IMR-90 (cell line): ENCODE data around the gene SP140L. TPM values are rescaled to one million over a fixed set of nuclear protein-coding genes. Genes with fewer than 3 reads are reported as not detected.

Experiments used
- ATAC-seq: fragments of 200-7000 bp; cut with Tn5 transposase; 2 replicates; pipeline ENCODE4 v1.9.1; 2020; ENCODE audit warnings: low read depth, mild to moderate bottlenecking, moderate library complexity
- BruUV-seq: library from RNA; stranded (reverse); fragments of 400-500 nt; replicated peaks from 2 replicates; lab custom pipeline; 2021; lab: Mats Ljungman, UMichigan
- CTCF ChIA-PET: fragments of 300-600 bp; formaldehyde crosslinking; extraction: SDS; loops from one replicate; lab custom pipeline; 2021; ENCODE audit warnings: antibody characterized with exemption; lab: Yijun Ruan, JAX
- POLR2A ChIA-PET: fragments of 300-600 bp; sonication (Branson Sonifier 250); formaldehyde crosslinking; loops from one replicate; lab custom pipeline; 2022; ENCODE audit warnings: antibody characterized with exemption; ENCODE audit not compliant: unreplicated experiment; lab: Charles Lee
- DNase-seq: peaks from one replicate; pipeline ENCODE4 v3.0.0; 2013
- H2AFZ ChIP-seq: replicated peaks from 2 replicates; pipeline ENCODE3; 2013; ENCODE audit warnings: low read length, mild to moderate bottlenecking; ENCODE audit not compliant: poor library complexity
- H2AK5ac ChIP-seq: 2 replicates; pipeline ENCODE4 v1.6.1; 2013; ENCODE audit warnings: low read depth, low read length, inconsistent platforms
- H2AK9ac ChIP-seq: replicated peaks from 2 replicates; pipeline ENCODE3; 2013; ENCODE audit warnings: mild to moderate bottlenecking, low read depth, low read length, moderate library complexity; ENCODE audit not compliant: poor library complexity
- H2BK120ac ChIP-seq: 2 replicates; pipeline ENCODE4 v1.6.1; 2013; ENCODE audit warnings: low read depth, low read length, inconsistent platforms
- H2BK15ac ChIP-seq: 3 replicates; pipeline ENCODE4 v1.6.1; 2013; ENCODE audit warnings: low read depth, low read length, inconsistent platforms
- H2BK20ac ChIP-seq: 2 replicates; pipeline ENCODE4 v1.6.1; 2013; ENCODE audit warnings: low read depth, mild to moderate bottlenecking, inconsistent platforms, low read length, moderate library complexity
- H2BK5ac ChIP-seq: 2 replicates; pipeline ENCODE4 v1.6.1; 2013; ENCODE audit warnings: mild to moderate bottlenecking, low read depth, low read length, inconsistent platforms; ENCODE audit not compliant: poor library complexity, severe bottlenecking
- H3K14ac ChIP-seq: replicated peaks from 2 replicates; pipeline ENCODE4 v1.6.1; 2013; ENCODE audit warnings: low read depth, low read length, inconsistent platforms
- H3K18ac ChIP-seq: 2 replicates; pipeline ENCODE4 v1.6.1; 2013; ENCODE audit warnings: low read depth, low read length, control low read depth
- H3K23ac ChIP-seq: 2 replicates; pipeline ENCODE4 v1.6.1; 2013; ENCODE audit warnings: low read depth, low read length, inconsistent platforms
- H3K27ac ChIP-seq: 2 replicates; pipeline ENCODE4 v1.5.1; 2013; ENCODE audit warnings: mild to moderate bottlenecking, control low read depth, low read length; ENCODE audit not compliant: insufficient read depth
- H3K27me3 ChIP-seq: 2 replicates; pipeline ENCODE4 v1.6.1; 2013; ENCODE audit warnings: low read length; ENCODE audit not compliant: control insufficient read depth, insufficient read depth
- H3K36me3 ChIP-seq: 2 replicates; pipeline ENCODE4 v1.6.1; 2013; ENCODE audit warnings: low read length, mixed read lengths; ENCODE audit not compliant: control insufficient read depth, insufficient read depth
- H3K4ac ChIP-seq: 2 replicates; pipeline ENCODE4 v1.6.1; 2013; ENCODE audit warnings: low read depth, low read length, inconsistent platforms
- H3K4me1 ChIP-seq: 2 replicates; pipeline ENCODE4 v1.6.1; 2013; ENCODE audit warnings: low read length, mixed read lengths; ENCODE audit not compliant: control insufficient read depth, insufficient read depth
- H3K4me2 ChIP-seq: 2 replicates; pipeline ENCODE4 v1.6.1; 2013; ENCODE audit warnings: low read depth, mild to moderate bottlenecking, control low read depth, low read length, moderate library complexity
- H3K4me3 ChIP-seq: 2 replicates; pipeline ENCODE4 v1.5.1; 2013; ENCODE audit warnings: low read depth, mild to moderate bottlenecking, control low read depth, low read length, moderate library complexity; ENCODE audit not compliant: insufficient read depth
- H3K56ac ChIP-seq: 2 replicates; pipeline ENCODE4 v1.6.1; 2013; ENCODE audit warnings: low read length, inconsistent platforms; ENCODE audit not compliant: insufficient read depth; ENCODE audit errors: extremely low read depth
- H3K79me1 ChIP-seq, 2 experiments: 2 replicates each; pipeline ENCODE4 v1.6.1; 2013; ENCODE audit warnings: low read length in 2 of 2, inconsistent platforms in 1 of 2, low read depth in 1 of 2
- H3K9ac ChIP-seq: 2 replicates; pipeline ENCODE4 v1.6.1; 2013; ENCODE audit warnings: low read depth, low read length, control low read depth
- H3K9me1 ChIP-seq: 2 replicates; pipeline ENCODE4 v1.6.1; 2013; ENCODE audit warnings: low read length, inconsistent platforms; ENCODE audit not compliant: insufficient read depth
- H3K9me3 ChIP-seq: 2 replicates; pipeline ENCODE4 v1.6.1; 2013; ENCODE audit warnings: low read length; ENCODE audit not compliant: control insufficient read depth, insufficient read depth
- H4K20me1 ChIP-seq: 2 replicates; pipeline ENCODE4 v1.6.1; 2013; ENCODE audit warnings: low read length, inconsistent platforms; ENCODE audit not compliant: insufficient read depth
- H4K5ac ChIP-seq: 2 replicates; pipeline ENCODE4 v1.6.1; 2013; ENCODE audit warnings: mild to moderate bottlenecking, low read depth, low read length, control low read depth
- H4K8ac ChIP-seq, 2 experiments: 2 replicates each; pipeline ENCODE4 v1.6.1; 2013; ENCODE audit warnings: low read depth in 2 of 2, low read length in 2 of 2, control low read depth in 1 of 2, inconsistent platforms in 1 of 2
- H4K91ac ChIP-seq: 2 replicates; pipeline ENCODE4 v1.6.1; 2013; ENCODE audit warnings: low read depth, low read length, inconsistent platforms; ENCODE audit not compliant: insufficient read depth
- CHD1 ChIP-seq: IDR thresholded peaks from 2 replicates; pipeline ENCODE4 v1.6.1; 2012; ENCODE audit warnings: low read depth, low read length, improper control_type of control experiment
- FOS ChIP-seq: fragments of 150-350 bp; IDR thresholded peaks from 2 replicates; pipeline ENCODE4 v1.6.1; 2016; ENCODE audit warnings: low read depth, low read length
- MAFK ChIP-seq: IDR thresholded peaks from 2 replicates; pipeline ENCODE4 v1.6.1; 2012; ENCODE audit warnings: low read depth, low read length, improper control_type of control experiment
- MXI1 ChIP-seq: IDR thresholded peaks from 2 replicates; pipeline ENCODE4 v1.6.1; 2012; ENCODE audit warnings: low read depth, mild to moderate bottlenecking, low read length, moderate library complexity, borderline replicate concordance
- NFE2L2 ChIP-seq: fragments of 150-350 bp; IDR thresholded peaks from 2 replicates; pipeline ENCODE4 v1.6.1; 2016; ENCODE audit warnings: low read depth, mild to moderate bottlenecking, low read length
- RAD21 ChIP-seq: IDR thresholded peaks from 2 replicates; pipeline ENCODE4 v1.6.1; 2012; ENCODE audit warnings: low read length, improper control_type of control experiment
- RCOR1 ChIP-seq: IDR thresholded peaks from 2 replicates; pipeline ENCODE4 v1.6.1; 2012; ENCODE audit warnings: mild to moderate bottlenecking, low read length, improper control_type of control experiment; ENCODE audit not compliant: insufficient replicate concordance
- RFX5 ChIP-seq: IDR thresholded peaks from 2 replicates; pipeline ENCODE4 v1.8.0; 2012; ENCODE audit warnings: low read depth, mild to moderate bottlenecking, low read length, moderate library complexity
- SMC3 ChIP-seq: fragments of 150-350 bp; IDR thresholded peaks from 2 replicates; pipeline ENCODE4 v1.6.1; 2016; ENCODE audit warnings: low read depth, mild to moderate bottlenecking, antibody characterized with exemption, low read length, moderate library complexity
- WGBS, 2 experiments: methylation state at CpG; one replicate each; pipeline versions ENCODE4 v1.1.5 to v1.1.7; 2013; ENCODE audit warnings: missing lambda C conversion rate in 2 of 2; ENCODE audit not compliant: insufficient read length in 1 of 2; ENCODE audit errors: extremely low coverage in 2 of 2; 5-methylcytosine and 5-hydroxymethylcytosine counted together
- dilution Hi-C: fragments of 300-500 bp; cut with HindIII; formaldehyde crosslinking; loops from one replicate; pipeline ENCODE4 v1.14.3; 2018; ENCODE audit warnings: low sequenced_read_pairs; ENCODE audit not compliant: unreplicated experiment
- in situ Hi-C: fragments of 300-500 bp; cut with MboI; formaldehyde crosslinking; loops from 3 replicates; pipeline ENCODE4 v1.14.3; 2019; ENCODE audit warnings: low sequenced_read_pairs, inconsistent platforms, mixed read lengths
- intact Hi-C: fragments of 100-400 bp; cut with micrococcal nuclease; formaldehyde crosslinking; loops from 2 replicates; pipeline ENCODE4 v1.10.0; 2022
- polyA plus RNA-seq, 3 experiments: library from polyadenylated mRNA; depleted of rRNA; stranded (reverse); fragments of >200 nt; gene quantifications; 2 replicates each; pipeline ENCODE4 v1.2.3, GENCODE V29; 2012; ENCODE audit warnings: low replicate concordance in 1 of 3
- total RNA-seq: library from RNA; depleted of rRNA; stranded (reverse); fragments of >200 nt; gene quantifications from 2 replicates; pipeline ENCODE4 v1.2.3, GENCODE V29; 2012
- TF ChIP-seq, protein P1 (sequence below): fragments of 150-350 bp; IDR thresholded peaks from 2 replicates; pipeline ENCODE4 v1.6.1; 2016; ENCODE audit warnings: low read depth, mild to moderate bottlenecking, low read length, moderate library complexity, borderline replicate concordance
- TF ChIP-seq, protein P2 (sequence below): conservative IDR thresholded peaks from 2 replicates; pipeline ENCODE4 v1.5.1; 2012; ENCODE audit warnings: mild to moderate bottlenecking, low read depth, low read length, improper control_type of control experiment

The SP140L gene
- total and polyA plus RNA-seq, 2 of the 4 experiments (the other 2 are of a cell fraction) = 5.4 to 11.2 TPM

GRCh38 chr2:230449901-230450467, 123.0 kb downstream of the SP140L start:
- H2AK9ac ChIP-seq = no peak overlapping the region
- POLR2A ChIA-PET = no interaction called here
- H3K14ac ChIP-seq = no peak overlapping the region
- in situ Hi-C loops = no loop called here
- ATAC-seq = no peak
- H3K4me1 ChIP-seq = no peaks in the 10 kb centered on the region
- H3K23ac ChIP-seq = no peak overlapping the region
- H3K36me3 ChIP-seq = peaks cover 23% of the 10 kb centered on the region
- H3K79me1 ChIP-seq = peaks cover 9 to 19% of the 10 kb centered on the region in 2 experiments; a peak in 3 of 4 replicates
- H3K4me3 ChIP-seq = no peak overlapping the region
- no CpG with 5 or more reads among the region's 6 CpGs for WGBS, 2 experiments
- no peak overlapping the region for H2AK5ac ChIP-seq
- no peak overlapping the region for H4K5ac ChIP-seq
- BruUV-seq = no TSS peak
- CTCF ChIA-PET = no interaction called here
- no peak for DNase-seq
- intact Hi-C loops = loop anchor here (10.0 kb wide), 1 partner anchor 215 kb away; no protein-coding TSS in a partner anchor
- H3K4ac ChIP-seq = no peak overlapping the region
- H3K9ac ChIP-seq = no peak overlapping the region
- no peaks in the 10 kb centered on the region for H4K20me1 ChIP-seq
- H4K91ac ChIP-seq = no peak overlapping the region
- no peak overlapping the region for H3K27ac ChIP-seq
- no peak overlapping the region for H3K4me2 ChIP-seq
- no peak overlapping the region for H2BK5ac ChIP-seq
- H3K56ac ChIP-seq = no peak overlapping the region; the same call in 1 of the 2 replicates
- H3K18ac ChIP-seq = no peak overlapping the region
- TF ChIP-seq MXI1 (no peak), MAFK (no peak), RFX5 (no peak), FOS (no peak), RCOR1 (no peak), CHD1 (no peak), NFE2L2 (no peak), RAD21 (no peak), SMC3 (no peak)
- TF ChIP-seq, protein P1, sequence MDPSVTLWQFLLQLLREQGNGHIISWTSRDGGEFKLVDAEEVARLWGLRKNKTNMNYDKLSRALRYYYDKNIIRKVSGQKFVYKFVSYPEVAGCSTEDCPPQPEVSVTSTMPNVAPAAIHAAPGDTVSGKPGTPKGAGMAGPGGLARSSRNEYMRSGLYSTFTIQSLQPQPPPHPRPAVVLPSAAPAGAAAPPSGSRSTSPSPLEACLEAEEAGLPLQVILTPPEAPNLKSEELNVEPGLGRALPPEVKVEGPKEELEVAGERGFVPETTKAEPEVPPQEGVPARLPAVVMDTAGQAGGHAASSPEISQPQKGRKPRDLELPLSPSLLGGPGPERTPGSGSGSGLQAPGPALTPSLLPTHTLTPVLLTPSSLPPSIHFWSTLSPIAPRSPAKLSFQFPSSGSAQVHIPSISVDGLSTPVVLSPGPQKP = no peak
- TF ChIP-seq, protein P2, sequence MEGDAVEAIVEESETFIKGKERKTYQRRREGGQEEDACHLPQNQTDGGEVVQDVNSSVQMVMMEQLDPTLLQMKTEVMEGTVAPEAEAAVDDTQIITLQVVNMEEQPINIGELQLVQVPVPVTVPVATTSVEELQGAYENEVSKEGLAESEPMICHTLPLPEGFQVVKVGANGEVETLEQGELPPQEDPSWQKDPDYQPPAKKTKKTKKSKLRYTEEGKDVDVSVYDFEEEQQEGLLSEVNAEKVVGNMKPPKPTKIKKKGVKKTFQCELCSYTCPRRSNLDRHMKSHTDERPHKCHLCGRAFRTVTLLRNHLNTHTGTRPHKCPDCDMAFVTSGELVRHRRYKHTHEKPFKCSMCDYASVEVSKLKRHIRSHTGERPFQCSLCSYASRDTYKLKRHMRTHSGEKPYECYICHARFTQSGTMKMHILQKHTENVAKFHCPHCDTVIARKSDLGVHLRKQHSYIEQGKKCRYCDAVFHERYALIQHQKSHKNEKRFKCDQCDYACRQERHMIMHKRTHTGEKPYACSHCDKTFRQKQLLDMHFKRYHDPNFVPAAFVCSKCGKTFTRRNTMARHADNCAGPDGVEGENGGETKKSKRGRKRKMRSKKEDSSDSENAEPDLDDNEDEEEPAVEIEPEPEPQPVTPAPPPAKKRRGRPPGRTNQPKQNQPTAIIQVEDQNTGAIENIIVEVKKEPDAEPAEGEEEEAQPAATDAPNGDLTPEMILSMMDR = no peak
- no peaks in the 10 kb centered on the region for H3K27me3 ChIP-seq
- H2BK15ac ChIP-seq = no peak overlapping the region
- H3K9me3 ChIP-seq = peaks cover 1% of the 10 kb centered on the region; the same call in 1 of the 2 replicates
- 0 out of 2 replicates have a peak, but pooled peaks cover 3% of the 10 kb centered on the region for H3K9me1 ChIP-seq
- no peak overlapping the region for H2BK120ac ChIP-seq
- dilution Hi-C loops = no loop called here
- H4K8ac ChIP-seq = no peak overlapping the region
- no peak overlapping the region for H2BK20ac ChIP-seq
- no peak overlapping the region for H2AFZ ChIP-seq
